ENCODE measurements around the gene ZBTB46.

GRCh38 chr20:63834491-63834880 is 3.4 kb upstream of the ZBTB46 start:
- TF ChIP-seq CTCF (IDR thresholded peaks at IDR 0.05) (no peak), POLR2A (IDR thresholded peaks at IDR 0.05) (no peak), POLR2AphosphoS5 (IDR thresholded peaks at IDR 0.05) (no peak)

All from prostate gland (tissue), 2 donors.